NCI-H2107 treated with DMSO at 0.1 percent for 48 hours (cell line): ENCODE results near the gene ABHD4.
"Not testable (repeated sequence)": the region's sequence is repeated elsewhere in the genome, so short reads cannot be mapped to it uniquely, and the experiment has no call there.

ENCODE experiments used
- DNase-seq: peaks from one replicate; lab custom pipeline; 2025; ENCODE audit not compliant: unreplicated experiment; lab: John Stamatoyannopoulos, UW

The ABHD4 gene

GRCh38 chr14:22623047-22623446 is 24.9 kb downstream of the ABHD4 start:
- DNase-seq = no peak

- no peak for DNase-seq
These were observed 28.5 kb downstream of the ABHD4 start for GRCh38 chr14:22626590-22626989.

GRCh38 chr14:22627506-22628263 is 29.6 kb downstream of the ABHD4 start:
- no peak for DNase-seq

GRCh38 chr14:22629361-22629760 is 31.3 kb downstream of the ABHD4 start:
- DNase-seq = no peak

- DNase-seq = no peak
These were observed 32.0 kb downstream of the ABHD4 start for GRCh38 chr14:22630066-22630465.

GRCh38 chr14:22630486-22630885 is 32.4 kb downstream of the ABHD4 start:
- DNase-seq = no peak

- DNase-seq = no peak
These were observed 36.3 kb downstream of the ABHD4 start for GRCh38 chr14:22634233-22634900.

- DNase-seq = not testable (repeated sequence)
These were observed 37.9 kb downstream of the ABHD4 start for GRCh38 chr14:22635980-22636379.

GRCh38 chr14:22640192-22640591 is 42.1 kb downstream of the ABHD4 start:
- DNase-seq = no peak

GRCh38 chr14:22641846-22642245 is 43.7 kb downstream of the ABHD4 start:
- DNase-seq = no peak

- no peak for DNase-seq
These were observed 46.2 kb downstream of the ABHD4 start, which contains the start of gene OR6J1 for GRCh38 chr14:22644305-22644635. Gene OR6J1 (minus strand): TSS chr14:22644352. CDS start chr14:22634811, 9,541 bp downstream.

- DNase-seq = peak; percentile 3
These were observed 48.6 kb downstream of the ABHD4 start for GRCh38 chr14:22646570-22647254.

- no peak for DNase-seq
These were observed 50.4 kb downstream of the ABHD4 start for GRCh38 chr14:22648506-22648905.

- no peak for DNase-seq
These were observed 52.1 kb downstream of the ABHD4 start for GRCh38 chr14:22650046-22650739.

GRCh38 chr14:22650960-22651521 is 52.9 kb downstream of the ABHD4 start:
- no peak for DNase-seq

GRCh38 chr14:22651586-22651985 is 53.5 kb downstream of the ABHD4 start:
- DNase-seq = no peak

- DNase-seq = peak; percentile 87
These were observed 55.0 kb downstream of the ABHD4 start for GRCh38 chr14:22653012-22653621.

GRCh38 chr14:22656226-22656625 is 58.1 kb downstream of the ABHD4 start:
- DNase-seq = no peak

- no peak for DNase-seq
These were observed 59.0 kb downstream of the ABHD4 start for GRCh38 chr14:22656945-22657731.

- peak; percentile 1 for DNase-seq
These were observed 59.8 kb downstream of the ABHD4 start for GRCh38 chr14:22657861-22658260.
